HUDEP-2 (cell line): ENCODE results near the gene LCA5.
"Not testable (repeated sequence)": the region's sequence is repeated elsewhere in the genome, so short reads cannot be mapped to it uniquely, and the experiment has no call there.

Experiments
- DNase-seq, 76 experiments: peaks; one replicate each; lab custom pipeline; 2025; ENCODE audit not compliant: unreplicated experiment in 76 of 76; lab: John Stamatoyannopoulos, UW

The LCA5 gene

DNA sequence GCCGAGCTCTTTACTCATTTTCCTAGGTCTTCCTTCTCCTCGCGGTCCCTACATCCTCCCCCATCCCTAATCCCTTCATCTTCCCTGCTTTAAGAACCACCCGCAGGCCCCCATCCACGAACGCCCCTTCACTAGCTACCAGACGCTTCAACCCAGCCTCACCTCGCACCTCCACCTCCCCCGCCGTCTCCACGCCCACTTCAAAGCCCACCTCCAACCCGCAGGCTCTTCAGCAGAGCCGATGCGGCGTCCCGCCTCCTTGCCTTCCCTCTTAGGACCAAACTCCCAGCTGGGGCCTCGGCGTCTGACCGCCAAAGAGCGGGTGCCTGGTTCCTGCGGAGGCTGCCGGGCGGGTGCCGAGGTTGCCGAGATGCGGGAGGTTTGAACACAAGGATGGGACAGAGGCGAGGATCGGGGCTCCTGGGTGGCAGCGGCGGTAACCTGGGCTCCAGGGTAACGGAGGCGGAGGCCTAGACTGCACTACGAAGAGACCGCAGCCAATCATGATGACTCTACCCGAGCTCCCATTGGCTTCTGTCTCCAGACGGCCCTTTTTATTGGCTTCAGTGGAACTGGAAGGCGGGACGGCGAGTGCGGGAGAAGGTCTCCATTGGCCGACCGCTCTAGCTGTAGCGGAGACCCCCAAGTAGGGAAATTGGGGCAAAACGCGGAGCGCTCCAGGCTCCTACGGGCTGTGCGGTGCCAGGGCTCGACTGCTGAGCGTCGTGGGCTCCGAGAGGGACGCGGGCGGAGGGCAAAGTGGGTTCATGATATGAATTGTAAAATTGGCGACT, at the start of gene LCA5:
LCA5 (minus strand) TSS at position 477 of the 794 bp plus-strand sequence. CDS start 18,536 bp downstream, outside the sequence.
- DNase-seq, result peak in 75 of 76 experiments; percentile 67 to 98 (median 91)

DNA sequence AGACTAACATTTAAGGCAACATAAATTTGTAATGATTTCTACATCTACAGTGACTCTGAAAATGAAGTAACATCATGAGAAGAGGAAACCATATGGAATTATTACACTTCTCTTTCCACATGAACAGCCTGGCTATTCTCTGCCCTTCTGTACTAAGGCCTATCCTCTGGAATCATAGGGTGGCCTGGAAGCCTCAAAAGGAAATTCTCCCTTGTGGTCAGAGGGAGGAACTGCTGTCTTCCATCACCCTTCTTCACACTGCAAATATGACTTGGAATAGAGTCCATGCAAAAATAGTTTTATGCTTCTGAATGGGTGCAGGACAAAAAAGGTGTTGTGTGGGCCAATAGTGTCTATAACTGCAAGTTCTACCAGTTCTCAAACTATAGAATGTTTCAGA, 49.3 kb upstream of the LCA5 start:
- DNase-seq, result peak in 4 of 76 experiments; percentile 2 to 24 (median 10)

- no peak for DNase-seq
Measured at GRCh38 chr6:79584332-79584731, 47.1 kb upstream of the LCA5 start.

GRCh38 chr6:79577926-79578325, 40.7 kb upstream of the LCA5 start:
- DNase-seq, result not testable (repeated sequence)

DNA sequence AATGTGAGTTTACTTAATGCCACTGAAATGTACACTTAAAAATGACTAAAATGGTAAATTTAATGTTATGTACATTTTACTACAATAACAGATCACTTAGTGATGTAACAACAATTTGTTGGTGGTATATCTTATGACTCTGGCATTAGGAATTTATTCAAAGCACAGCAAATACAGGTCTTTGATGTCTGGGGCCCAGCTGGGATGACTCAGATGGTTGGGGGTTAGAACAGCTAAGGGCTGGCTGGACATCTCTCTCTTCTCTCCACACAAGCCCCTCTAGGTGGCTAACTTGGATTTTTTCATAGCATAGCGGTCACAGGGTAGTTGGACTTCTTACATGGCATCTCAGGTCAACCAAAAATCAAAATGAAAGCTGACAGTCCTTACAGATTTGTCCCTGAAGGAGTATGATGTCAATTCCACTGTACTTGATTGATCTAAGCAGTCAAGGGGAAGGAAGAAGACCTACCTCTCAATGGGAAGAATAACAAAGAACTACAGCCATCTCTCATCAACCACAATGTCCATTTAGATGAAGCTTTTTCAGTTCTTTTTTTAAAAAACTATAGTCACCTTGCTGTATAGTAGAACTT, 37.5 kb upstream of the LCA5 start:
- no peak for DNase-seq

DNA sequence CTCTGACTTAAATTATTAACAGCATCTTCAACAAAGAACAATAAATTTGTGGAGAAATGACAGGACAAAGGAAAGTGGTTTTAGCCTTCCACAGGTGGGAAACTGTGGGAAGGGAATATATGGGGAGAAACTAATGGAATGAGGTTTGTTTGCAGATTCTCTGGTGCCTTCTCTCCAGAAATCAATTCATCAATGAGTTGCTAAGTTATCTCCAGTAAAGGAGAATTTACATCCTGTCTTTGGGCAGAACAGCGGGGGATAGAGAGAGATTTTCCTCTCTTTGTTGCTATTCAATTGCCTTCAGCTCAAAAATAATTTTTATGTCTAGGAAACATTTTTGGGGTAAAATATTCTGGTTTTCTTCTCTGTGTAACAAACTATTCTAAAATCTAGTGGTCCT, 36.9 kb upstream of the LCA5 start:
- DNase-seq, result no peak

DNA sequence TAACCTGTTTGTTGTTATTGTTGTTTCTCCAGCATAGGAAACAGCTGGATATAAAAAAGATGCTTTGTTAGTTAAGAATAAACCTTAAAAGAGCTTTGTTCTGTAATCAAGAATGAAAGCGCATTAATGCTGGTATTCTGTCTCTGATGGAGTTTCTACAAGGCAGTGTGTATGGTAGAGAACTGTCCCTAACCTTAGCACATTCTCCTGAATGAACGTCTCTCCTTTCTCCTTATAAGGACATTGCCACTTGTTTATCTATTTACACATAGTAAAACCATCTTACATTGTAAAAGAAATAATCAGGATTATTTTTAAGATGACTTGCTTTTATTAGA, 33.8 kb upstream of the LCA5 start:
- DNase-seq, result no peak

- peak in 19 of 76 experiments; percentile 6 to 39 (median 16) for DNase-seq
Measured at GRCh38 chr6:79570129-79571029, 33.1 kb upstream of the LCA5 start.

DNA sequence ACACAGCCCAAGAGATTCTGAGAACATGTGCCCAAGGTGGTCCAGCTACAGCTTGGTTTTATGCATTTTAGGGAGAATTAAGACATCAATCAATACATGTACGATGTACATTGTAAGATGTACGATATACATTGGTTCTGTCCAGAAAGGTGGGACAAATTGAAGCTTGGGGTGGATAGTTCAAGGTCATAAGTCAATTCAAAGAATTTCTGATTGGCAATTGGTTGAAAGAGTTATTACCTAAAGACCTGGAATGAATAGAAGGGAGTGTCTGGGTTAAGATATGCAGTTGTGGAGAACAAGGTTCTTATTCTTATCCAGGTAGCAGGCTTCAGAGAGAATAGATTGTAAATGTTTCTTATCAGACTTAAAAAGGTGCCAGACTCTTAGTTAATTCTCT, 31.8 kb upstream of the LCA5 start:
- no peak for DNase-seq

DNA sequence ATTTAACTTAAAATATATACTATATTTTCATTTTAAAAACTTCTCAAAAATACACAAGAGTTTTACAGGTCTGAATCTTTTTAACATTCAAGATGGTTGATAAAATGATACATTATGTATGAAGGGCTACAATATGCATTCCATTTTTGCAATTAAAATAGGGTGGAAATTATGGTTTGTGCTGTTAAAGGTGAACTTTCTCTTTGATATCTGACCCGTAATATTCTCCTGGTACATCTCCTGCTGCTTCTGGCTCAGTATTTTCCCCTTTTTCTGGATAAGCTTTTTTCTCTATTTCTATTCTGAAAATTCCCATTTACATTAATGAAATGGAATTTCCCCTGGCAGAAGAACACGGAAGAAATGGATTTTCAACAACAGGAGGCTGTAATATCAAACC, 27.4 kb upstream of the LCA5 start:
- no peak for DNase-seq

GRCh38 chr6:79559706-79560105, 22.5 kb upstream of the LCA5 start:
- DNase-seq, result no peak

- DNase-seq, result no peak
Measured at GRCh38 chr6:79557673-79558467, 20.6 kb upstream of the LCA5 start.

DNA sequence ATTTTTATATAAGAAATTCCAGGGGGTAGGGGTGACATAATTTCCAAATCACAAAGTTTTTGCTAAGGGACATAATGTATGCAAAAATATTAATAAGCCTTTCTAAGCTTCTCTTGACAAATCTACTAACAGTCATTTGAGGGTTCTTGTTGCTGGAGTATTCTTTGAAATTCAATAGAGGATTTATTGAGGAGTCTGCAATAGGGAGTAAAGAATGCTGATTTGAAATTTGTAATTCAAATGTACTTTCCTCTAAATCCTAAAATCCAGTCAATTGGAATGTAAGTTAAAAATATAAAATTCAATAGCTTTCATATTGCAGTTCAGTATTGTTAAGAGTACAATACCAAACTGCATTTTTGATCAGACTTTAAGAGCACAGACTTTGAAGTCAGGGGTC, 17.1 kb upstream of the LCA5 start:
- no peak for DNase-seq

DNA sequence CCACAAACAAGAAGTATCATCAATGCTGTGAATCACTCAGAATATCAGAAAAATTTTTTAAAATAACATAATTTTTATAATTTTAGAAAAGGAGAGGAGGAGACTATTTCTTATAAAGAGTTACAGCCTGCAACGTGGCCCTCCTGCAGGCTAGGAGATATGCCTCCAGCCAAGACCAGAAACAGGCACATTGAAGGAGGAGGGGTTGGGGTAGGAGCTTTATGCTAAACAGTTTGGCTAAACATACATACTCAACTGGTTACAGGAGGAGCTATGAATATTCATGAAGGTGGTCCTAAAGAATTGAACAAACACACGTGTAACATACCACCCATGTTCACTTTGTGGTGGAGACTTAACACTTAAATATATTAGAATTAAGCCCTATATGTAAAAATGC, 14.2 kb upstream of the LCA5 start:
- DNase-seq, result no peak

DNA sequence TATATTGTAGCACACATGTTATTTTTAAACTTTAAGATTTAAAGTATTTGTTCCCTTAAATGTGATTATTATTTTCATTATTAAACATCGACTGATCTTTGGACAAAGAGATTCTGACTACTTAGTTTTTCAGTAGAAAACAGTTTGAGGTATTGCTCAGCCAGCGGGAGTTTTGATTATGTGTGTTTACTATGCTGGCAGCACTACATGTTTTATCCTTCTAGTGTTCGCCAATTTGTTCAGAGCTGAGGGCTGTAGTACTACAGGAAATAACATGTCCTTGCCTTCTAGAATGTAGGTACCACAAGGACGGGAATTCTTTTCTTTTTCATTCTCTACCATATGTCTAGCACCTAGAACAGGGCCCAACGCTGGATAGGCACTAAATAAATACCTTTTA, 11.1 kb upstream of the LCA5 start:
- no peak for DNase-seq

- no peak for DNase-seq
Measured at GRCh38 chr6:79546186-79546585, 9.0 kb upstream of the LCA5 start.

DNA sequence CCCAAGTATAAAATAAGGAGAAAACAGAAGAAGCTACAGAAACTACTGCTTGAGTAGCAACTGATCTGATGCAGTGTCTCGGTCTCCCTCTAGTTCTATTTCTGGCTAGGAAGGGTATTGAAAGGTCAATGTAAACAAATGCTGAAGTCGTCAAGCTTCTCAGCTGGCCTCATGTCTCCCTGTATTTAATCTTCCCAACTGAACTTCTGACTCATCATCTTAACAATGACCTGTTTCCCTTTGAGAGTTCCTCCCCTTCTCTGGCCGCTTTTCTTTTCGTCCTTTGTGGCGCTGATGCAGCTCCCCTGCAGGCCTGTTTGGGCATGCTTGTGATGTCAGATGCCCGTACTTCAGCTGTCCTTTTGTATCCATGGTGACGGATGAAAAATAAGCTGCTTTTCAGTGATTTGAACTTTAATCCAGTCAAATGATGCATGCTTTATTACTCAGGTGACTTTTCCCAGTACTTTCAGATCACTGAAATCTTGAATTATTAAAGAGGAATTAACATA, 7.8 kb upstream of the LCA5 start:
- DNase-seq, result peak in 72 of 76 experiments; percentile 7 to 94 (median 72)

DNA sequence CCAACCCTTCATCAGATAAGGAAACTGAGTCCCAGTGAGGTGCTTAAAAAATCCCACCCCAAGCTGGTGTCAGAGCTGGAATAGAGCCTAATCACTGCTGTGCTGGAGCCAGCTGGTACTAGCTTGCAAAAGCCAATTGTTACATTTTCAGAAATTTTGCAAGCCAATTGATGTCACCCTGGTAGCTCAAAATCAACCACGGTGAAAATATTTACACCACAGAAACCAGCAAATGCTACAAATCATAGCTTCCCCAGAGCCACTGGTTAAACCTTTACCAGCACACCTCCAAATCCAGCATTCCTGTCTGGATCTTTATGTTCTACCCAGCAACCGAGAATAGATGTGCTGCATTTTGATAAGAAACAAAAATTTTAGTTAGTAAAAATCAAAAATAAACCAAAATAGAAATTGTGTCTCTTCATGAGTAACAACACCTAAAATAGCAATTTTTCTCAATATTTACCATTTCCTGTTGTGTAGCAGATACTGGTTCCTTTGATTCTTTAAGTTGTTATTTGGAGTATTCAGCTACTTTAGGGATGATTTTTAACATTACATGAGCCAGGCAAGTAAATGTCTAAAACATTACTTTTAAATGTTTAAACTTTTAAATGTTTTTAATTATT, 7.2 kb upstream of the LCA5 start:
- DNase-seq, result no peak

GRCh38 chr6:79543886-79544285, 6.7 kb upstream of the LCA5 start:
- DNase-seq, result no peak

- no peak for DNase-seq
Measured at GRCh38 chr6:79543411-79543810, 6.2 kb upstream of the LCA5 start.
